A673 (cell line): ENCODE results near the gene TEX101.
"Not testable (repeated sequence)": the region's sequence is repeated elsewhere in the genome, so short reads cannot be mapped to it uniquely, and the experiment has no call there.

Experiments
- EZH2 ChIP-seq: fragments of 200-600 bp; sonication (generic); IDR thresholded peaks from 2 replicates; pipeline ENCODE4 v1.6.1; 2017; ENCODE audit warnings: borderline replicate concordance, low read depth, mild to moderate bottlenecking, mixed read lengths, antibody characterized with exemption, low read length; ENCODE audit not compliant: poor library complexity, severe bottlenecking
- TF ChIP-seq, protein P1 (sequence below): fragments of 300-800, 200-600 bp; sonication (generic); conservative IDR thresholded peaks from 2 replicates; pipeline ENCODE4 v1.5.1; 2017; ENCODE audit warnings: low read depth, mild to moderate bottlenecking, antibody characterized with exemption, low read length, moderate library complexity, mixed read lengths

DNA sequence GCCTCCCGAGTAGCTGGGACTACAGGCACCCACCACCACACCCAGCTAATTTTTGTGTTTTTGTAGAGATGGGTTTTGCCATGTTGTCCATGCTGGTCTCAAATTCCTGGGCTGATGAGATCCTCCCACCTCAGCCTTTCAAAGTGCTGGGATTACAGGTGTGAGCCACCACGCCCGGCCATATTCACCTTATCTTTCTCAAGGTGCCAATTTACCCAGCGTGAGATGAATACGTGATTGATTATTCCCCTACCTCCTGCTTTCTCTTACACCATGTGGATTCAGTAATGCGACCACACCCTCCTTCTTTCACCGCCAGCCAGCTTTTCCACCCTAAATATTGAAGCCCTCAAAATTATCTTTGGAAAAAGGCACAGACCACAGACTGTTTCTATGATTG is 31.4 kb upstream of the TEX101 start:
- TF ChIP-seq, protein P1, sequence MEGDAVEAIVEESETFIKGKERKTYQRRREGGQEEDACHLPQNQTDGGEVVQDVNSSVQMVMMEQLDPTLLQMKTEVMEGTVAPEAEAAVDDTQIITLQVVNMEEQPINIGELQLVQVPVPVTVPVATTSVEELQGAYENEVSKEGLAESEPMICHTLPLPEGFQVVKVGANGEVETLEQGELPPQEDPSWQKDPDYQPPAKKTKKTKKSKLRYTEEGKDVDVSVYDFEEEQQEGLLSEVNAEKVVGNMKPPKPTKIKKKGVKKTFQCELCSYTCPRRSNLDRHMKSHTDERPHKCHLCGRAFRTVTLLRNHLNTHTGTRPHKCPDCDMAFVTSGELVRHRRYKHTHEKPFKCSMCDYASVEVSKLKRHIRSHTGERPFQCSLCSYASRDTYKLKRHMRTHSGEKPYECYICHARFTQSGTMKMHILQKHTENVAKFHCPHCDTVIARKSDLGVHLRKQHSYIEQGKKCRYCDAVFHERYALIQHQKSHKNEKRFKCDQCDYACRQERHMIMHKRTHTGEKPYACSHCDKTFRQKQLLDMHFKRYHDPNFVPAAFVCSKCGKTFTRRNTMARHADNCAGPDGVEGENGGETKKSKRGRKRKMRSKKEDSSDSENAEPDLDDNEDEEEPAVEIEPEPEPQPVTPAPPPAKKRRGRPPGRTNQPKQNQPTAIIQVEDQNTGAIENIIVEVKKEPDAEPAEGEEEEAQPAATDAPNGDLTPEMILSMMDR, result not testable (repeated sequence)
- not testable (repeated sequence) for TF ChIP-seq EZH2
